Left hindlimb (tissue), 1 donor: ENCODE data around the gene NEBL.
"Not testable (repeated sequence)": the region's sequence is repeated elsewhere in the genome, so short reads cannot be mapped to it uniquely, and the experiment has no call there.

Experiments
- DNase-seq: peaks from one replicate; pipeline ENCODE4 v3.0.0-alpha.2; 2018

Gene NEBL, protein sequence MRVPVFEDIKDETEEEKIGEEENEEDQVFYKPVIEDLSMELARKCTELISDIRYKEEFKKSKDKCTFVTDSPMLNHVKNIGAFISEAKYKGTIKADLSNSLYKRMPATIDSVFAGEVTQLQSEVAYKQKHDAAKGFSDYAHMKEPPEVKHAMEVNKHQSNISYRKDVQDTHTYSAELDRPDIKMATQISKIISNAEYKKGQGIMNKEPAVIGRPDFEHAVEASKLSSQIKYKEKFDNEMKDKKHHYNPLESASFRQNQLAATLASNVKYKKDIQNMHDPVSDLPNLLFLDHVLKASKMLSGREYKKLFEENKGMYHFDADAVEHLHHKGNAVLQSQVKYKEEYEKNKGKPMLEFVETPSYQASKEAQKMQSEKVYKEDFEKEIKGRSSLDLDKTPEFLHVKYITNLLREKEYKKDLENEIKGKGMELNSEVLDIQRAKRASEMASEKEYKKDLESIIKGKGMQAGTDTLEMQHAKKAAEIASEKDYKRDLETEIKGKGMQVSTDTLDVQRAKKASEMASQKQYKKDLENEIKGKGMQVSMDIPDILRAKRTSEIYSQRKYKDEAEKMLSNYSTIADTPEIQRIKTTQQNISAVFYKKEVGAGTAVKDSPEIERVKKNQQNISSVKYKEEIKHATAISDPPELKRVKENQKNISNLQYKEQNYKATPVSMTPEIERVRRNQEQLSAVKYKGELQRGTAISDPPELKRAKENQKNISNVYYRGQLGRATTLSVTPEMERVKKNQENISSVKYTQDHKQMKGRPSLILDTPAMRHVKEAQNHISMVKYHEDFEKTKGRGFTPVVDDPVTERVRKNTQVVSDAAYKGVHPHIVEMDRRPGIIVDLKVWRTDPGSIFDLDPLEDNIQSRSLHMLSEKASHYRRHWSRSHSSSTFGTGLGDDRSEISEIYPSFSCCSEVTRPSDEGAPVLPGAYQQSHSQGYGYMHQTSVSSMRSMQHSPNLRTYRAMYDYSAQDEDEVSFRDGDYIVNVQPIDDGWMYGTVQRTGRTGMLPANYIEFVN

GRCh38 chr10:20897146-20897825, at the start of gene NEBL:
TSS of gene NEBL (minus strand) at chr10:20897311. CDS start at chr10:20897205, 106 bp downstream.
- no peak for DNase-seq

DNA sequence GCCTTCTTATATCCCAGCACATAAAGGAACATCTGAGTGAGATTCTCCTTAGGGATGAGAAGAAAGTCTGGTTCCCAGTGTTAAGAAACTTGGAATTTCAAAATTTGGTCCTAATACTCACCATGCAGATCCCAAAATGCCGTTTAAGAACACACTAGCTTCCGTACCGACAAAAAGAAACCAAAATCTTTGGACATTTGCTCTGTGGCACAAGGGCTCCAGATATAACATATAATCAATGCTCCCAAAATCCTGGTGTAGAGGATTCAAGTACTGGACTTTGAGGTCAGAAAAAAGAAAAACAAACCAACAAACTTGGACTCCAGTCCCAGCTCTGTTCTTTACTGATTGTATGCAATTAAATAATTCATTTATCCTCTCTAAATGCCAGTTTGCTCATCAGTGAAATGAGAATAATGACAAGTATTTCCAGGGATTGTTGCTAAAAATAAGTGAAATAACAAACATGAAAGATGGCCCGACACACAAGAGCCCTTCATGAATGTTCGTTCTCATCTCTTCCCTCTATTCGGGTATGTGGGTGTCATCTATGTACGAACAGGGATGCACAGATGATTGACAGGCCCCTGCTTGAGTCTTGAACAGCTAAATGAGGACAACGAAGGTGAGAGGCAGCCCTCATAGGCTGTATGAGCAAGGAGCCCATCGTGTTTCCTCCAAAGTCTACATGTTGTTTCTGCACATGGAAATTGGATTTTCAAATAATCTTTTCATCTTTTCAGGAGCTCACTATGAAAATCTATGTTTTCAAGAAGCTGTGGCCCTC, 48.6 kb upstream of the NEBL start:
- DNase-seq = no peak

GRCh38 chr10:20944789-20945502, 47.8 kb upstream of the NEBL start:
- DNase-seq = no peak

DNA sequence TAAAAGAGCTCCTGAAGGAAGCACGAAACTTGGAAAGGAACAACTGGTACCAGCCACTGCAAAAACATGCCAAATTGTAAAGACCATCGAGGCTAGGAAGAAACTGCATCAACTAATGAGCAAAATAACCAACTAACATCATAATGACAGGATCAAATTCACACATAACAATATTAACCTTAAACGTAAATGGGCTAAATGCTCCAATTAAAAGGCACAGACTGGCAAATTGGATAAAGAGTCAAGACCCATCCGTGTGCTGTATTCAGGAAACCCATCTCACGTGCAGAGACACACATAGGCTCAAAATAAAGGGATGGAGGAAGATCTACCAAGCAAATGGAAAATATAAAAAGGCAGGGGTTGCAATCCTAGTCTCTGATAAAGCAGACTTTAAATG, 42.3 kb upstream of the NEBL start:
- DNase-seq = not testable (repeated sequence)

DNA sequence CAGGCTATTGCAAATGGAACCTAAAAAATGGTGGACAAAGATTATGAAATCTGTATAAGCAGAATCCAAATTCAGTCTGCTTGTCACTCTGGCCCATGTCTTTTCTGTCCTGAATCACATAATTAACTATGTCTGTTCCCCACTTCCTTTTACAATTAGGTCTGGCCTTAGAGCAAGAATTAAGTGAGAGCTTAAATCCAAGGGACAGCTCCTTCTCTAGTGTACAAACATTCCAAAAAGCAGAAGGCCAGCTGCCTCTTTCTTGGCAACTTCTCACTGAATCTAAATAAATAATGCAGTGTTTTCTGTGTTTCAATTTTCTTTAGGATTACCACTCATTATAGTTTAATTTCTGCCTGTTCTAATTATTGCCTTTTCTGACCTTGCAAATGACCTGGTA, 39.3 kb upstream of the NEBL start:
- no peak for DNase-seq

DNA sequence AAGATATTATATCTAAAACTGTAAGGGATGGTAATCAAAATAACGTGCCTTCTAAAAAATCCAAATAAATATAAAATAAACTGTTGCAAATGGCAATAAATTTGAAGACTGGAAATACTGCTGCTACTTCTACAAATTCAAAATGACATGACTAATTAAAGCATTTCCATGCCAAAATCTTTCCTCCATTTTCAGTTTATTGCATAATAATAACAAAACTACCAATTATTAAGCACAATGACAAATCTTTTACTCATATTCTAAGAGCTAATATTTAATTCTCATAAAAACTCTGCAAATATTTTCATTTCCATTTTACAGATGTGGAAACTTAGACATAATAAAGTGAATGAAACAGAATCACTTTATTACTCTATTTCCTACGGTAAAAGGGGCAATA, 38.8 kb upstream of the NEBL start:
- no peak for DNase-seq

GRCh38 chr10:20935301-20935700, 38.2 kb upstream of the NEBL start:
- DNase-seq = no peak

- DNase-seq = no peak
Observed at GRCh38 chr10:20933705-20934104, 36.6 kb upstream of the NEBL start.

GRCh38 chr10:20932606-20933126, 35.6 kb upstream of the NEBL start:
- DNase-seq = no peak

GRCh38 chr10:20931156-20931795, 34.2 kb upstream of the NEBL start:
- no peak for DNase-seq

DNA sequence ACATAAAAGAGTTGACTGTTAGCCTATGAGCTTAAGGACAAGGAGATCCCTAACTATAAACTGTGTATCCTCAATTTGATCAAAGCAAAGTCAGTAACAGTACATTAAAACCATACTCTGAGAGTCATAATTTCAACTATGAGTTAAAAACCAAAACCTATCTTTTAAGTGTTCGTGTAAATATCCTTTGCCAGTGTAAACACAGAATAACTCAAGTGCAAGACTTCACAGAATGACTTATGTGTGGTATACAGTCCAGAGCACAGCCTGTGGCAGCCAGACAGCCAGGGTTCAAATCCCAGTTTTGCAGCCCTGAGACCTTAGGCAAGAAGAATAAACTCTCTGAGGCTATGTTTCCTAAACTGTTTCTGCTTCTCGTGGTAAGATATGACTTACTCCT, 30.3 kb upstream of the NEBL start:
- DNase-seq = no peak

DNA sequence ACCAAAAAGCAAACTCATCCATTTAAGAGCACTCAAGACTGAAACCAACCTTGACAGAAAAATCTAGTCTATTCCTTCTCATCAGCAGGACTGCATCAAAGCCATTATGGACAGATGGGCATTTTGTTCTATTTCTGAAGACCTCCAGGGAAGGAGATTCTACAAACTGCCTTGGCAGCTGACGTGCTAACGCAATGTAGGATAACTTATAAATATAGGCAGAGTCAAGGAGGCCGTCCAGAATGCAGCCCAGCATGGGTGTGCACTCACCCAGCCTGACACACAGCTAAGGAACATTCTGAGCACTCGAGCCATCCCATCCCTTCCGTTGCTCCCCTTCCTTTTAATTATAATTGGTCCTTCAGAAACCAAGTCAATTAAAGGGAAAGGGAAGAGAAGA, 25.3 kb upstream of the NEBL start:
- no peak for DNase-seq

DNA sequence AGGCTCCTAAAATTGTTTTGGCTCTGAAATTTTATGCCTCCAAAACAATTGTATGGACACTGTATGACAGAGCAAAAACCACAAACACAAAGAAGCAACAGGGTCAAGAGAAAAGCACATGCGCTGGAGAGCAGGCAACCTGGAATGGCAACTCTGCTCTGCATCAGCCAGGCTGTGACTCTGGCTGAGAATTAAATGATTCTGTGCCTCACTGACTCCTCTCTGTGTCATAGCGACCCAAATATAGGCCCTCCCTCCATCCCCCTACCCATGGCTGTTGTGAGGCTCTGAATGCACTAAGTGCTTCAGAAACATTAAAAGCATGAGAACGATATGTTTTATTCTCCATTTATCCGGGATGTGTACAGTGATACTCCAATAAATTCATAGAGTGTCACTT, 24.9 kb upstream of the NEBL start:
- DNase-seq = no peak

DNA sequence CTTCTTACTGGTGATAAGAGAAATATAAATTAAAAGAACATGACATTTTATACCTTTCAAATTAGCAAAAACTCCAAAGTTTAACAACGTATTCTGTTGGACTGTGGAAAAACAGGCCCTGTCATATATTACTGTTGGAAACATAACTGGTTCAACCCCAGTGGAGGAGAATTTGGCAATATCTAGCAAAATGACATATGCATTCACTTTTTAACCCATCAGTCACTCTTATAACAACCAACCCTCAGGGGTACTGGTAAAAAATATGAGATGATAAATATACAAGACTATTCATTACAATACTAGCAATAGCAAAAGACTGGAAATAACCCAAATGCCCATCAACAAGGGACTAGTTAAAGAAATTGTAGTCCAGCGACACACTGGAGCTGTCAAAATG, 22.9 kb upstream of the NEBL start:
- no peak for DNase-seq

DNA sequence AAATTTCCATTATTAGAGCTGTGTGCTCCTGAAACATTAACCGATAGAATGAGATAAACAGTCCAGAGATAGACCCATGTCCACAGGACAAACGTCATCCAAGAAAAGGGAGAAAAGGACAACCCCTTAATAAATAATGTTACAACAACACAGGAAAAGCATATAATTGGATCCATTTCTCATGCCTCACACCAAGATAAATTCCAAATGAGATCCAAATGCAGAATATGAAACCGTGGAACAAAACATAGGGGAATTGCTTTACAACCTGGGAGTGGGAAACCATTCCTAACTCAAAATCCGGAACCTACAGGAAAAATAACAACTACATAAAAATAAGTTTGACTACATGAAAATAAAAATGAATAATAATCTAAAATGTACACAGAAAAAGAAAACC, 22.4 kb upstream of the NEBL start:
- no peak for DNase-seq

DNA sequence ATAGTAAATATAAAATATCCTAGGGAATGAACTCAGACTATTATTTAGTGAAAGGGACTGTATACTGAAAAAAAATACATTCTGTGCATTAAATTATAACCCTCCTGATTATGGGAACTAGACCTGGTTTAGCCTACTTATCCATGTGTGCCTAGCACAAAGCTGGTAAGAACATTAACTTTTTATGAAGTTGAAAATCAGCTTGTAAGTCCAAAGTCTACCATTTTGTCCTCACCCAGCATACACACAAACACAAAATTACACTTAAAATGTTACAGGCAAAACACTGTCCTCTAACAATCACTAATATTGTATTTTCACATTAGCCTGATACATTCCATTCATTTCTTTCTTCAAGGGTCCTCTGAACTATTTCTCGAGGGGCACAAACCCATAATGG, 19.9 kb upstream of the NEBL start:
- DNase-seq = no peak

DNA sequence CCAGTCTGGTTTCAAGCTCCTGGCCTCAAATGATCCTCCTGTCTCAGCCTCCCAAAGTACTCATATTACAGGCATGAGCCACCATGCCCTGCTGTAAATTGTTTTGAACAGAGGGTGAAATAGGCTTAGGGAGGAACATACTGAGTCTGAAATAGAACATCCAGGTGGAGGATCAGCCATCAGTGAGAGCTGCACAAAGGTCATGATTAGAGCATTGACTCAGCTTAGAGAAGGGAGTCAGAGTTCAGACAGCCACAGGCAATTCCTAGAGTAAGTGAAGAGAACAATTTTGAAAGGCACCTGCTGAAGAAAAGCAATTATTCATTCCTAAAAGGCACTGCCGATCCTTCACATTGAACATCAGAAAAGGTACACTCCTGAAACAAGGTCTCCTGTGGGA, 15.9 kb upstream of the NEBL start:
- DNase-seq = no peak

GRCh38 chr10:20911626-20912025, 14.5 kb upstream of the NEBL start:
- no peak for DNase-seq

DNA sequence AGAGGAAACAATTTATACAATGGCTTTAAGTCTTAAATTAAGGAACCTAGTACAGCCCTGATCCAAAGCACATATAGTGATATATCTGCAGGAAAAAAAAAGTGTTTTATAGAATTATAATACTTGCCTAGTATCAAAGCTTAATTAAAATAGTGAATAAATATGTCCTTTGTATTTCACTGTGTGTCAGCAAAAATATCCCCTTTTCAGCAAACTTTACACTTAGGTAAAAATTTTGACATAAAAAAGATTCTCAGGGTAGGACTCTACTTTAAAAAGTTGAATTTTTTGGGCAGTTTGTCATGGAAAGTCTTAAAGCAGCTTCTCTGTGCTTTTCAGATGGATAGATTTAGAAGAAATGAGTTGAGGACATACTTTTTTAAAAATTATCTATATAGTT, 12.7 kb upstream of the NEBL start:
- no peak for DNase-seq

DNA sequence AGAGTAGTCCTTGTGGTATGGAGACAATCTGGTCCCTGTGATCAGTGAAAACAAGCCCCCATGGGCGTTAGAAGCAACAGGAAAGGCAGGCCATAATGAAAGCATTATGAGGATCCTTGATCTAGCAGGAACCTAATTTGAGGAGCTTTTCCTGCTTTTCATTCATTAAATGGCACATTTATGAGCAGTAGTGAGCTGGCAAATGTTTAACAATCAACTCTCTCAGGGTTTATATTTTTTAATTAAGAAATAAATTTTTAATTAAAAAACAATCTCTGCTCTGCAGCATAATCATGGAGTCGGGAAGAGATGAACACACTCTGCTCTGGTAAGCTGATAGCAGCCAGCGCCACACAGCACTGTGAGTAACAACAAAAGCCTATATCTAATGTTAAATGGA, 11.3 kb upstream of the NEBL start:
- no peak for DNase-seq
